GM18909 (cell line): ENCODE measurements around the gene LDB2.

Experiments
- ATAC-seq: cut with Tn5 transposase; IDR thresholded peaks from one replicate; pipeline ENCODE4 v1.9.1; 2021; ENCODE audit warnings: mild to moderate bottlenecking; ENCODE audit not compliant: unreplicated experiment, poor library complexity

LDB2 gene

DNA sequence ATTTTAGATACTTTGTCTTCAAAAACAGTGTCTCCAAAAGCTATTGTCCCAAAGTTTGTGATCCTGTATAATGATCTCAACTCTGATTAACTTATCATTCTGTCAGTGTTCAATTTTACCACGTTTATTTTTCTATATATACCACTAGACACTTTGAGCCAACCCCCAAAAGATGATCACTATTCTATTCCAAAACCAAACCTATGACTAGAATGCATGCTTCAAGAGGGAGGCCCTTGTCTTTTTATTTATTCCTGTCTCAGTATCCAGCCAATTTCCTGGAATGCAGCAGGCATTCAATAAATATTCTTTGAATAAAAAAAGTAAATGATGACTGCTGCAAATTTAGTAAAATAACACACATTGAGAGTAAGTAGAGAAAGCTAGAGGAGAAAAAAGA, 275.6 kb downstream of the LDB2 start:
- no peak for ATAC-seq

DNA sequence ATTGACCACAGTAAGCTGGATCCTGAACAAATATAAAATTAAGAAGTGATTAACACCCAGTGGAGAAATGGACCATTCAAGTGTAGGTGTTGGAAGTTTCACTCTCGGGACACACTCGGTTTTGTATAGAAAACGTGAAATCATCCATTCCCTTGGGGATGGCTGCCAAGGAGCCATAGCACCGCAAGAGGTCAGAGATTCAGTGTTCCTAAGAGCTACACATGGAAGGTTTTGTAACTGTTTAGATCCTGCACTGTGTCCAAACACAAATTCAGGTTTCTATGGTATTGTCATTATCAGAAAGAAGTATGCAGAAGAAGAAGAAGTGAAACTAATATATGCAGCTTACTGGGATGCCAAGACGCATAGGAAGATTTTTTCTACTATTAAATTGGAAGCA, 281.0 kb downstream of the LDB2 start:
- ATAC-seq, result no peak

DNA sequence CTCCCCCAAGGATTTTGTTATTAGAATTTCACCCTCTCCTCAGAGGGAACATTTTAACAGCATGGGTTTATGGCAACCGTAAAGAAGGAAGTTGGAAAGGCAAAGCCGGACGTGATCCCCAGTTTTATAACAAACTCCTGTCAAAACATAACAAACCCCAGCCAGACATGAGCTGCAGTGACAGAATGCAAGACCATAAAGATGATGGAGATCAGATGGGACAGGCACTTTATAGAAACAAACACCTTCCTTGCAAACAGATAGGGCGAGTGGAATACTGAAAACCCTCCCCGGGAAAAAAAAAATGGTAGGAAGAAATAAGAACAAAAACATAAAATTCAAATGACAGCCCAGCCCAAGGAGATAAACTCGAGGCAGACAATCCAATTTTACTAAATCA, 281.4 kb downstream of the LDB2 start:
- no peak for ATAC-seq

DNA sequence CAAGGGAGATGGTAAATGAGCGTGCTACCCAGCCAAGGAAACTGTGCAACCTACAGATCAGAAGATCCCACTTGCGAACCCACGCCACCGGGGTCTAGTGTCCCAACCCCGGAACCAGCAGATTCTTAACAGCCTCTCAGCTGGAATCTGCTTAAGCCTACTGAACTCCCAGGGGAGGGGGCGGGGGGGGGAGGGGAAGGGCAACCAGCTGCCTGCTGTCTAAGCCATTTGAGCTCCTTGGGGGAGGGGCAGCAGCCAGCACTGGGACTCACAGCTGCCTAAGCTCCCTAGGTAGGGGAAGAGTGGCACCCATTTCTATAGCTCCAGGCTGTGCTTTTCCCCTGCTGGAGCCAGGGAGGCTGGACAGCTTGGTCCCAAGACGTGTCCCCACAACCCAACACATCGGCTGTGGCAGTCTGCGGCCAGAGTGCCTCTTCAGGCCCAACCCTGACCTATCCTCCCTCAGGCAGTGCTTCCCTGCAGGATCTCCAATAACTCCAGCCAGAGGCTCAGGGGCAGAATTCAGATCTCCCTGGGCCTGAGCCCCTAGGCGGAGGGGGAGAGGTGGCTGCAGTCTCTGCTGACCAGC, 289.2 kb downstream of the LDB2 start:
- ATAC-seq, result no peak

DNA sequence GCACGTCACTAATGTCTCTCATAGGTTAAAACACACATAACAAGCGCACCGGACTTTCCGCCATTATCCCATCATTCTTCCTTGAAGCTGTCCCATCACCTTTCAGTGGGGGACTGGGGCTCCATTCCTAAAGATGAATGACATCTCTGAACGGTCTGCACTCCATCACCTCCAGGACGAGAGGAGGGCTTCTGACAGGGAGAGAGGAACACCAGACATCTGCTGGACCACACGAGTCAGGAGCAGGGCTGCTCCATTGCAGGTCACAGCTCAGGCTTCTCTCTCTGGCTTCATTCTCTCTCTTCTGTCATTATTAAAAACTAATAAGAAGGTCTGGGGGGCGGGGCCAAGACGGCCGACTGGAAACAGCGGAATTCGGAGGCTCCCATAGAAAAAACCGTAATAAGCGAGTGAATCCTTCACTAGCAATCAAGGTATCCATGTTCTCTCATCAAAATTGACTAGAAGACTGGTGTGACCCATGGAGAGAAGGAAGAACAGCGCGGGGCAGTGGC, 289.8 kb downstream of the LDB2 start:
- ATAC-seq, result no peak

DNA sequence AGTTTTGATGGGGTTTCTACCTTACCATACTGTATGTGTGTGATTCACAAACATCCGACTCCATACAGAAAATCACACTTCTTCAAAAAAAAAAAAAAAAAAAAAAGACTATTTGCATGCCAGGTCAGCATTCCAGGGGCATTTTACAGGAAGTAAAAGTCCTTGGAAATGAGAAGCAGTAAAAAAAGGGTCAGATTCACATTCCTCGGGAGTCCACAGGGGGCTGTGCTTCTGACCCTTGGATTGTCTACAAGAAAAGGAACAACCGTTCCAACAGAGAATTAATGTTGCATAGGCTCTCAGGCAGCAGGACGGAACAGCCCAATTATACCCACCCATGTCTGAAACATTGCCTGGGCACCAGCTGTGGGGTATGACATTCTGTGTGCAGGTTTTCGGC, 290.3 kb downstream of the LDB2 start:
- no peak for ATAC-seq

DNA sequence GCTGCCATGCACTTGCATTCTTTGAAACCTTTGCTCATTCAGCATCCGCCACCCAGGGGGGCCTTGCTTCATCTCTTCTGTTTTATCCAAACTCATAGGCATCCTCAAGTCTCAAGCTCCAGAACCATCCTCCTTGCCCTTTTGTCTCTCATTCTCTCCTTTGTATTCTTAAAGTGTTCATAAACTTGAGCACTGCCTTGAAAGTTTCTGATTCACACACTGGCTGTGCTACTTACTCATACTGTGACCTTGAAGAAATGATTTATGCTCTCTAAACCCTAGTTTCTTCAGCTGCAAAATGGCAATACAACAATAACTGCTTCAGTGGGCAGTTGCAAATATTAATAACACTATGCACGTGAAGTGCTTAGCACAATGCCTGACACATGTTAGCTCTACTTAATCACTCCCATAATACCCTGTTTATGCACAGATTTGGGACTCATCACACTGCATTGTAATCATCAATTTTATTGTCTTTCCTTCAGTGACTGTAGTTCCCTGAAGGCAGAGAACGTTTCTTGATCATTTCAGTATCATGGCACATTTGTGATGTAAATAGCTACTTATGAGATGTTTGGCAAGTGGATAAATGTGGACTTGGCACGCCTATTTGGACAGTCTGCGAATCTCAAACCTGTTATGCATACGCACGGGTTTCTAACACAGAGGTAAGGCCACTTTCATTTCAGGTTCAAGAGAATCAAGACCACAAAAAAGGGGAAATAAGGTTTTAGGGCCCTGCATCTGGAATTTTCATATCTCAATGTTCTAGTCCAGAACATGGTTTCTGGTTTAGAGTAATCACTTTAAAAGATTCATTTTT, 291.0 kb downstream of the LDB2 start:
- no peak for ATAC-seq

DNA sequence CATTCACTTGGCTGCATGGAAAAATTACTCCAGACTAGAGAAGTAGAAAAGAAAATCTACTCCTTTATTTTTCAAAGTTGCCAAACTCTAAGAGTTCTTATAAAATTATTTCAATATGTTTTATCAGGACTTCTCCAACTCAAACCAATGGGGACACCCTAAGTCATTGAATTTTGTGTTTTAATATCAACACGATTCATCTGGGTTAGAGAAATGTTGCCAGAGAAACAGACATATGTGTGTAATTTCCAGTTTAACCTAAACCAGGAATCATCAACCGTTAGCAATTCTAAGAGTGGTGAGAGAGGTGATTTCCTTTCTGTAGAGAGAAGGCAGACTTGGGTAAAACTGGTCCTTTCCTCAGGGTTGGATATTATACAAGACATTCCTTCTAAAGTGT, 291.8 kb downstream of the LDB2 start:
- no peak for ATAC-seq

DNA sequence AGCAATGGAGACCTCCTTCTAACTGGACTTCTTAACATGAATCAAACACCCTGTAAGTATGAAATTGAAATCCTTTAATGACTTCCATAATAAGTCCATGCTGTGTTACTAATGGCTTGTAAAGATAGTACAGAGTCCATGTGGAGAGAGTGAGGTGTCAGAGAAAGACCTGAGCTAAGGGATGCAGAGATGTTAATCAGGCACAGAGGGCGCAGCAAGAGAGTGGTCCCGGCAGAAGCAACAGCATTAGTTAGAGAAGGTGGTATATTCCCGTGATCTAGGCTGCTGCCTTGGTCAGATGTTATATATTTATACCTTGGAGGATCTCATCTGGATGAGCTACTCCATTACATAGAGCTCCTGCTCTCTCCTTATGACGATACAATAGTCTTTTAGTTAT, 295.3 kb downstream of the LDB2 start:
- no peak for ATAC-seq

DNA sequence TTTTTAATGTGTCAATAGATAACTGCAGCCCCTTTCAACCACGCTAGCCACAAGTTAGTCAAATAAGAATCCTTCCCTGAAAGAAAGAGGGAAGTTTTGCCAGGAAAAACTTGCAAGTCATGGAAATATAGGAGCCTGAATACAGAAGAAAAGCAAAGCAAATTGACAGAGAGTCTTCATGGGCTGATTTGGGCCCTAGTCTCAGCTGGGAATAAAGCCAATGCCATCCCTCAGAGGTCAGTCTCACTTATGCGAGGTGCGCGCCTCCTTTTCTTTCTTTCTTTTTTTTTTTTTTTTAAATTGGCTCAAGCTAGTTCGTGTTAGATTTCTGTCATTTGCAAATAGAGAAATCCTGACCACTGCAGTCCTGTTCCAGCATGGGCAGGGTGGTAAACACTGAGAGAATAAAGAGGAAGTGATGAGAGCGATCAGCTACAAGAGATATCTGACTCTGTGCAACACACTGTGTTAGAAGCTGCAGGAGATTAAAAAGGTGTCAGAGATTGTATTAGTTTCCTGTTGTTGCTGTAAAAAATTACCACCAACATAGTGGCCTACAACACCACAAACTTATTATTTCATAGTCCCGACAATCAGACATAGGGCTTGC, 299.7 kb downstream of the LDB2 start:
- ATAC-seq, result no peak

DNA sequence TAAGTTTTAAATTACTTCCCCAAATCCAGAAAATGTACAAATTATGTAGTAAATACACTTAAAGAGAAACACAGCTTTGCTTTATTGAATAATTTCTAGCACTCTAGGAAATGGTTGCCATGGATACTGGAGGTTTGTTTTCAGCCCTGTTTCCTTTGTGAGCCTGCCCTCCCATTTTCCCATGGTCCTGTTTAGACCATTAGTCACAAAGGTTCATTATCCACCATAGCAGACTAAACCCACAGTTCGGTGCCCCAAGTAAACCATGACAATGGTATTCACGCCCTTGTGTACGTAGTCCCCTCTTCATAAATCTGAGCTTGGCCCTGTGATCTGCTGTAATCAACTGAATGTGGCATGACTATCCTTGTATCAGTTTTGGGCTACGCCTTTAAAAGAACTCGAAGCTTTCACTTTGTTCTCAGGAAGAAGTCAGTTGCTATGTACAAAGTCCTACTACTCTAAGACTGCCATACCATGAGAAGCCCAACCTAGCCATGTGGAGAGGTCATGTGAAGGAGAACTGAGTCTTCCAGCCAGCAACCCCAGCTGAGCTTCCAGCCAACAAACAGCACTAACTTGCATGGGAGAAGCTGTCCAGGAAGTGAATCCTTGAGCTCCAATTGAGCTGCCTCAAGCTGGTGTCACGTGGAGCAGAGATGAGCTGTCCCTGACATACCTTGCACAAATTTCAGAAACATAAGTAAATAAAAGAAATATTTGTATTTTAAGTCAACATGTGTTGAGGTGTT, 300.4 kb downstream of the LDB2 start:
- ATAC-seq, result no peak

DNA sequence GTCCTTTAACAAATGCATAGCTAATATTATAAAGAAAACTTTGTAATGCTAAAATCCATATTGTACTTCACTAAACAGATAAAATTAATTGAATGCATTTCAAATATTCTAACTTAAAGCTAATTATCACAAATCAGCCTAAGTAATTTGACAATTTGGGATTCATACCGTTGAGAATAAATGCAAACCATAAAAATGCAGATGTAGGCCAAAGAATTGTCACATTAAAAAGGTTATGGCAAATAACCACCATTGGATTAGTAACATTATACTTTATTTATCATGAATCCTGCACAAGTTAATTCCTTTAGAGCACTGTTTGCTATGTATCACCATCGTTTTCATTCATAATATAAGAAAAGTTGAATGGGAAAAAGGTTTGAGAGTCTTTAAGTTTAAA, 301.0 kb downstream of the LDB2 start:
- ATAC-seq, result no peak

DNA sequence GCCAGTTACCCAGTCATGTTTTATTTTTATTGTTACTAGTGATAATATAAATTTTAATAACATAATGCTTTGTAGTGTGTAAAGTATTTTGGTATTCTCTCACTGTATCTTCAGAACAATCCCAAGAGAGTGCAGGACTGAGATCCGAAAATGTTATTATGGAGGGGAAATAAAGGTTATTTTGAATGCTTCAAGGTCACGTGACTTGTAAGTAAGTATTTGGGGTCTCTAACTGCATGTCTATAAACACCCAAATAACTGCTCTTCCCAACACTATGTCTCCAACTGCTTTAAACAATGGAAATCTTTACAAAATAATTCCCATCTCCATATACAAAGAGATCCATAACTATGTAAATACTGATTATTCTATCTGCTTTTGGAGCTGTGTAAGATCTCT, 302.2 kb downstream of the LDB2 start:
- no peak for ATAC-seq

DNA sequence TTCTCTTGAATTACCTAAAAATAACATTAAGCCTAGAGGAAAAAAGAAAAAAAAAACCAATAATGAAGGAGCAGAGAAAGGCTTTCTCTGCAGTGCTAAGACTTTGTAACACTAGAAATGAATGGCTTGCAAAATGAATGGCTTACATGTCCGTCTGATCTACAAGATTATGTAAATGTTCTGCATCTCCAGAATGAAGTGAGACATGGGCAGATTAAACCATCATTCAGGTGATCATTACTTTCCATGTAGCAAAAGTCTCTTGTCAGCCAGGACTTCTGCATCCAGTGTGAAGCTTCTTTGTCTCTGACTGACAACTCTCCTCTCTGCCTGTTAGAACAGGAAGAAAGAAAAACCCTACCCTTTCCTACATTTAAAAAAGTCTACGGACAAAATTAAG, 304.3 kb downstream of the LDB2 start:
- no peak for ATAC-seq

DNA sequence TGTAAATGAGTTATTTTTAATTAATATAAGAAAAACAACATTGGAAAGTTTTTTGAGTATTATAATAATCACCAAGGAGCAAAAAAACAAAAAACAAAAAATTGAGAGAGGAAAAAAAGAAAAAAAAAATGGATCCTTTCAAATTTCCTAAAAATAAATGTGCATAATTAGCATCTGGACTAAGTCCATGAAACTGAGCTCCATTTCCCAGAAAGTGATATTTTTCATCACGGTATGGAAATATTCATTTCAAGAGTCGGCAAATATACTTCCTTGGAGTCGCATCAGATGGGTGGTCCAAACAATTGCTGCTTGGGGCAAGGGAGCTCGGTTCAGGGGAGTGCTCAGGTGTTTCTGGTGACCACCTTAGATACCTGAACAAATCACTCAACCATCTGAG, 305.1 kb downstream of the LDB2 start:
- no peak for ATAC-seq

DNA sequence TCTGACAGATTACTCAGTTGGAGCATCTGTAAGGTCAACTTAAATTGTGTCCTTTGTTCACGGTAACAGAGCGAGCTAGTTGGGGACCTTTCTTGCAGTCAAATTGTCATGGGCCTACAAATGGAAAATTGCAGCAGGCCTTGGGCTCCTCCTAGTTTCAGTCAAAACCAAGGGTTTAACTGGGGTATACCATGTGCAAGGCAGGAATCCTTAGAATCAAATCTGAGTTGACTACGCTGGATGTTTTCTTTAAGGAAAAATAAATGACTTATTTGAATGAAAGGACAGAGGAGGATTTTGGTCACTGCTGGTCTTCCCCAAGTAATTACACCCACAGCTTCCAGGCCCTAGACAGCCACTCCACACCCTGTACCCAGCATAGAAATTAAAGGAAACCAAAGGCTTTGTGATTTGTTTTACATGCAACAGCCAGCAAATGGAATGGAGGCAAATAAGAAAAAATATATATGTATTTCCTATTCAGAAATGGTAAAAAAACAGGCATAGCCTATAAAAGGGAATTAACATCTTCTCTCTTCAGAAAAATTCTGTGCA, 307.1 kb downstream of the LDB2 start:
- ATAC-seq, result no peak

DNA sequence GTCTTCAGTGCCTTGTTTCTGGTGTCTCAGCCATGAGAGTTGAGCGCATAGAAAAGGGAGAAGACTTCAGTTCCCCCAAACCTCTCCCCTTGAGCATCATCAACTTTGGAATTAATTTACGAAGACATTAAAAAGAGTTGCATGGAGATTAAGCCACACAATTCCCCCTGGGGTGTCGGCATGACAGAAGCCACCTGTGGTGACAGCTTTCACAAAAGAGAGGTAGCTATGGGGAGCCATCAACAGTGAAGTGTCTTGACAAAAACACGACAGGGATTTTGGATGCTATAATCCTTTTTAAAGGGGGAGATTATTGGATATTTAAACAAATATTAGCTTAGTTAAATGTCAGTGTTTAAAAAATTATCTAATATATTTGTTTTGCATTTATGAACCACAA, 307.6 kb downstream of the LDB2 start:
- no peak for ATAC-seq

DNA sequence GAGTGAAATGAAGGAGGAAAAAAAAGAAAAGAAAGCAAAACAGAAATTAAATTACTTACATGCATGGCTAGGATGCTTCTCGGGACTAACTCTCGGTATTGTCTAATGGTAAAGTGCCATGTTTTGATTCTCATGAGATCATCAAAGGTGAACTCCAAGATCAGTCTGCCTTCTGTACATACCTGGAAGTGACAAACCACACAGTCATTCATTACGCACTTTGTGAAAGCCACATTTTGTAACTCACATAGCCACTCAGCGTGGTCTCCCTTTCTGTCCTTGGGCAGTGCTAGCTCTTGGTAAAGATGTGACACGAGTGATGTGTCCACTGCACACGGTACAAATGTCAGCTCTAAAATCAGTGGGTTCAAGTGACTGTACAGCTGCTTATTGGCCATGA, 309.8 kb downstream of the LDB2 start:
- no peak for ATAC-seq

DNA sequence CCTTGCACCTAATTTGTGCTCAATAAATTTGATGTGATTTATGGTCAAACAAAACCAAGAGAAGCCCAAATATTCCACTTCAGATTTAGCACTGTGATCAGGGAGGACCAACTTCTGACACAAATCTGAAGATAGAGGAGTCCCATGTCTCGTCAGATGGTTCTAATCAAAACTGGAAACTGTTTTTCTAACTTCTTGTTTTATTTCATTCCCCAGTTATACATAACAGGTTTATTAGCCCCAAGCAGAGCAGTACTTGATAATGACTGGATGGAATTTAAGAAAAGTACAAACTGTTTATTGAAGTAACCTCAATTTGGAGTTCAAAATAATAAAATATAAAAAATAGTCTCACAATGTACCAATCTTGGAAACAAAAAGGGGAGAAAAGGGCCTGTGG, 310.3 kb downstream of the LDB2 start:
- ATAC-seq, result no peak

DNA sequence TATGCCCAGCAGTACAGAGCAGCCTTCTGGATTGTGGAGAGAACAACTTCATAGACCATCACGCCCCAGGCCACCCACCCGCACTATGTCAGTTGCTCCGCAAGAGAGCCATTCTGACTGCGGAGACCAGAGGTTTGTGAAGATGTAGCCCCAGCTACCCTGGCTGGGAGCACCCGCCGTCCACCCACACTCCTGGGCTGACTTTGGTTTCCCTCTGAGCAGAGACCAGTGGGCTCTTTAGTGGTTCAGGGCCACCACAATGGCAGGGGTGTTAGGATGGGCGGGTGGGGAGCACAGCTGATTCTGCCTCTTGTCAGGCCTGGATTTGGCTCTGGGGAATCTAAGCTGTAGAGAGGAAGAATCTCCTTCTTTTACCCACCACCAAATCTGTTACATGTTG, 313.4 kb downstream of the LDB2 start:
- ATAC-seq, result no peak

DNA sequence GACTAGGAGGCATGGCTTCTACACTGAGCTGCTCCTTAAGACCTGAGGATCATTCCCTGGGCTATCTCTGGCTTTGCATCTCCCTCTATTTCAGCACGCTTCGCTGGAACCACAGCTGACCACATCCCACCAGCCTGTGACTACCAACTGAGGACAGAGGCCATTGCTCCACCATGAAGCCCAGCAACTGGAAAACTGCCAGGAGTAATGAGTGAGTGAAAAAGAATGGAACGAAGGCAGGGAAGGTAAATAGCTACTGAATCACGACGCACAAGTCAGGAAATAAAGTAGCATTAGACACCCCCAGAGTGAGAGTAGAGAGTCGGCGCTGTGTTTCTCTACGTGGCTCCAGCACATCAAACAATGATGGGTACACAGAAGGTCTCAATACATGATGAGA, 314.7 kb downstream of the LDB2 start:
- no peak for ATAC-seq
